Adrenal gland (tissue), 5 donors: ENCODE results near the gene RAB38.

Experiments used
- CTCF ChIP-seq, 6 experiments: fragments of 450-650 bp in 4 of 6; fragments of 200-600 bp in 2 of 6; sonication (generic) in 1 of 6; IDR thresholded peaks; 1 replicate in 5 of 6; 2 replicates in 1 of 6; pipeline versions ENCODE4 v1.5.1 to v1.8.0; 2016 to 2021; ENCODE audit warnings: antibody characterized with exemption in 6 of 6, mild to moderate bottlenecking in 2 of 6, moderate library complexity in 1 of 6
- POLR2A ChIP-seq, 2 donors: fragments of 450-650 bp; IDR thresholded peaks; one replicate each; pipeline ENCODE4 v1.6.1; 2017; ENCODE audit warnings: antibody characterized with exemption in 2 of 2, mild to moderate bottlenecking in 2 of 2, moderate library complexity in 1 of 2
- donor health status: DM: no; HTN: no; CAD: no.

- TF ChIP-seq POLR2A (IDR thresholded peaks at IDR 0.05) (no peak), CTCF (IDR thresholded peaks at IDR 0.05) (no peak)
Observed at GRCh38 chr11:88158081-88158480, 17.2 kb downstream of the RAB38 start.
